Mesenchymal stem cell (in vitro differentiated cells and primary cell): ENCODE data around the gene SPARCL1.
"Not testable (repeated sequence)": the region's sequence is repeated elsewhere in the genome, so short reads cannot be mapped to it uniquely, and the experiment has no call there.

Experiments used
- DNase-seq: peaks from one replicate; pipeline ENCODE4 v3.0.0-alpha.2; 2013
- H2AFZ ChIP-seq: one replicate; pipeline ENCODE4 v1.6.1; 2013; ENCODE audit warnings: low read depth, mild to moderate bottlenecking, control low read depth, inconsistent platforms, low read length, moderate library complexity
- H2AK5ac ChIP-seq: 2 replicates; pipeline ENCODE4 v1.6.1; 2013; ENCODE audit warnings: low read length, moderate library complexity, mild to moderate bottlenecking, inconsistent platforms; ENCODE audit not compliant: severe bottlenecking
- H2BK120ac ChIP-seq: one replicate; pipeline ENCODE4 v1.6.1; 2013; ENCODE audit warnings: low read depth, mild to moderate bottlenecking, inconsistent platforms, low read length, moderate library complexity
- H2BK12ac ChIP-seq, 2 experiments: one replicate each; pipeline ENCODE4 v1.6.1; 2013; ENCODE audit warnings: inconsistent platforms in 2 of 2, low read length in 2 of 2, mild to moderate bottlenecking in 2 of 2, moderate library complexity in 2 of 2, control low read depth in 1 of 2
- H2BK15ac ChIP-seq: one replicate; pipeline ENCODE4 v1.6.1; 2013; ENCODE audit warnings: mild to moderate bottlenecking, low read depth, inconsistent platforms; ENCODE audit not compliant: poor library complexity, severe bottlenecking
- H2BK5ac ChIP-seq: 2 replicates; pipeline ENCODE4 v1.6.1; 2013; ENCODE audit warnings: low read depth, mild to moderate bottlenecking, low read length, control low read depth, inconsistent platforms; ENCODE audit not compliant: poor library complexity, severe bottlenecking
- H3K14ac ChIP-seq, 2 experiments: one replicate each; pipeline ENCODE4 v1.6.1; 2013; ENCODE audit warnings: inconsistent platforms in 2 of 2, low read length in 2 of 2, control low read depth in 1 of 2, mild to moderate bottlenecking in 1 of 2, moderate library complexity in 1 of 2
- H3K18ac ChIP-seq, 2 experiments: one replicate each; pipeline ENCODE4 v1.6.1; 2013; ENCODE audit warnings: inconsistent platforms in 2 of 2, low read length in 2 of 2, control low read depth in 1 of 2, low read depth in 1 of 2, mild to moderate bottlenecking in 1 of 2
- H3K23ac ChIP-seq, 2 experiments: one replicate each; pipeline ENCODE4 v1.6.1; 2013; ENCODE audit warnings: inconsistent platforms in 2 of 2, low read length in 2 of 2, mild to moderate bottlenecking in 2 of 2, moderate library complexity in 2 of 2, control low read depth in 1 of 2
- H3K27ac ChIP-seq: 2 replicates; pipeline ENCODE4 v1.5.1; 2013; ENCODE audit warnings: mild to moderate bottlenecking, moderate library complexity, low read length, control low read depth, inconsistent platforms; ENCODE audit not compliant: poor library complexity, severe bottlenecking
- H3K27me3 ChIP-seq, 2 experiments: 2 replicates each; pipeline versions ENCODE4 v1.6.1 to v1.7.0; 2013; ENCODE audit warnings: low read length in 2 of 2, mild to moderate bottlenecking in 2 of 2, moderate library complexity in 2 of 2, control low read depth in 1 of 2, inconsistent platforms in 1 of 2; ENCODE audit not compliant: control insufficient read depth in 1 of 2, insufficient read depth in 1 of 2
- H3K36me3 ChIP-seq, 2 experiments: 2 replicates each; pipeline versions ENCODE4 v1.6.1 to v1.7.0; 2013; ENCODE audit warnings: low read length in 2 of 2, control low read depth in 1 of 2, inconsistent platforms in 1 of 2, low read depth in 1 of 2, mild to moderate bottlenecking in 1 of 2; ENCODE audit not compliant: insufficient read depth in 2 of 2, control insufficient read depth in 1 of 2
- H3K4ac ChIP-seq, 2 experiments: one replicate each; pipeline ENCODE4 v1.6.1; 2013; ENCODE audit warnings: inconsistent platforms in 2 of 2, low read length in 2 of 2, mild to moderate bottlenecking in 2 of 2, moderate library complexity in 2 of 2, control low read depth in 1 of 2, low read depth in 1 of 2
- H3K4me1 ChIP-seq: 2 replicates; pipeline ENCODE4 v1.6.1; 2013; ENCODE audit warnings: low read depth, low read length, control low read depth; ENCODE audit not compliant: control insufficient read depth, insufficient read depth
- H3K4me2 ChIP-seq: 2 replicates; pipeline ENCODE4 v1.6.1; 2013; ENCODE audit warnings: low read length, mild to moderate bottlenecking, inconsistent platforms; ENCODE audit not compliant: poor library complexity, severe bottlenecking
- H3K4me3 ChIP-seq, 2 experiments: 2 replicates each; pipeline versions ENCODE4 v1.5.1 to v1.7.0; 2013; ENCODE audit warnings: low read length in 2 of 2, mild to moderate bottlenecking in 2 of 2, control low read depth in 1 of 2, low read depth in 1 of 2; ENCODE audit not compliant: insufficient read depth in 1 of 2
- H3K79me1 ChIP-seq: replicated peaks from 2 replicates; pipeline ENCODE4 v1.6.1; 2013; ENCODE audit warnings: mild to moderate bottlenecking, control low read depth, low read length, inconsistent platforms; ENCODE audit not compliant: poor library complexity, severe bottlenecking
- H3K9ac ChIP-seq: 2 replicates; pipeline ENCODE4 v1.7.0; 2013; ENCODE audit warnings: mild to moderate bottlenecking, low read length, moderate library complexity
- H3K9me3 ChIP-seq: 2 replicates; pipeline ENCODE4 v1.7.0; 2013; ENCODE audit warnings: mild to moderate bottlenecking, low read length; ENCODE audit not compliant: control insufficient read depth
- H4K8ac ChIP-seq: one replicate; pipeline ENCODE4 v1.6.1; 2013; ENCODE audit warnings: inconsistent platforms, mild to moderate bottlenecking, low read length, moderate library complexity
- H4K91ac ChIP-seq: one replicate; pipeline ENCODE4 v1.6.1; 2013; ENCODE audit warnings: mild to moderate bottlenecking, low read length, inconsistent platforms
- WGBS: methylation state at CpG from one replicate; pipeline ENCODE4 v1.1.7; 2013; ENCODE audit warnings: mixed read lengths; 5-methylcytosine and 5-hydroxymethylcytosine counted together

The SPARCL1 gene

GRCh38 chr4:87458913-87459312, 70.3 kb downstream of the SPARCL1 start:
- no peak overlapping the region for H2AFZ ChIP-seq
- H2BK120ac ChIP-seq, result no peak overlapping the region
- no peak overlapping the region for H3K14ac ChIP-seq
- DNase-seq, result no peak
- no peak overlapping the region for H4K91ac ChIP-seq
- H2BK12ac ChIP-seq, result no peak overlapping the region
- no peak overlapping the region for H2BK15ac ChIP-seq
- H4K8ac ChIP-seq, result no peak overlapping the region
- no peak overlapping the region for H2AK5ac ChIP-seq
- H3K18ac ChIP-seq, result no peak overlapping the region
- H2BK5ac ChIP-seq, result no peak overlapping the region
- 100% methylated on average over 4 of the region's 4 CpGs for WGBS
- no peak overlapping the region for H3K4ac ChIP-seq
- H3K27me3 ChIP-seq, result no peaks in the 10 kb centered on the region
- no peak overlapping the region for H3K27ac ChIP-seq
- peaks cover 4% of the 10 kb centered on the region for H3K79me1 ChIP-seq
- no peak overlapping the region for H3K4me3 ChIP-seq
- no peaks in the 10 kb centered on the region for H3K9me3 ChIP-seq
- H3K4me2 ChIP-seq, result no peak overlapping the region
- no peaks in the 10 kb centered on the region for H3K4me1 ChIP-seq
- no peak overlapping the region for H3K9ac ChIP-seq
- no peak overlapping the region for H3K23ac ChIP-seq
- peaks cover 0 to 32% of the 10 kb centered on the region in 2 experiments for H3K36me3 ChIP-seq

DNA sequence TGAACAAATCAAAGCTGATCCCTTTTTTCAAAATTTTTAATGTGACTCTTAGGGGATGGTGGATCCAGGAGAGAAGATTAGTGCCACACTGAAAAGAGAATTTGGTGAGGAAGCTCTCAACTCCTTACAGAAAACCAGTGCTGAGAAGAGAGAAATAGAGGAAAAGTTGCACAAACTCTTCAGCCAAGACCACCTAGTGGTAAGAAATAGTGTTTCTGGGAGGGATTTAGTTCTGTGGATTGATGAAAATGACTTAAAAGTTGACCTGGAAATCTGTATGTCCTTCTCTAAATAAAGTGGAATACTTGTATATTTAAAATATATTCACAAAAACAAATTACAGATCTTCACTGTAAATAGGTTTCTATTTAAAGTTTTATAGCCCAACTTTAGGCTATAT, 77.6 kb downstream of the SPARCL1 start:
- Histone ChIP-seq H3K9me3 (no peaks in the 10 kb centered on the region), H3K9ac (no peak overlapping the region), H3K4ac (no peak overlapping the region), H3K4me3 (no peak overlapping the region), H4K91ac (no peak overlapping the region), H4K8ac (no peak overlapping the region), H3K79me1 (peaks cover 7% of the 10 kb centered on the region), H3K36me3 (peaks cover 11 to 51% of the 10 kb centered on the region in 2 experiments), H3K14ac (no peak overlapping the region), H2AFZ (no peak overlapping the region), H3K27me3 (no peaks in the 10 kb centered on the region), H2BK5ac (no peak overlapping the region), H3K27ac (no peak overlapping the region), H2BK12ac (no peak overlapping the region), H3K4me2 (no peak overlapping the region), H2BK15ac (no peak overlapping the region), H2AK5ac (no peak overlapping the region), H3K23ac (no peak overlapping the region), H3K4me1 (no peaks in the 10 kb centered on the region), H3K18ac (no peak overlapping the region), H2BK120ac (no peak overlapping the region)
- peak; percentile 6 for DNase-seq

DNA sequence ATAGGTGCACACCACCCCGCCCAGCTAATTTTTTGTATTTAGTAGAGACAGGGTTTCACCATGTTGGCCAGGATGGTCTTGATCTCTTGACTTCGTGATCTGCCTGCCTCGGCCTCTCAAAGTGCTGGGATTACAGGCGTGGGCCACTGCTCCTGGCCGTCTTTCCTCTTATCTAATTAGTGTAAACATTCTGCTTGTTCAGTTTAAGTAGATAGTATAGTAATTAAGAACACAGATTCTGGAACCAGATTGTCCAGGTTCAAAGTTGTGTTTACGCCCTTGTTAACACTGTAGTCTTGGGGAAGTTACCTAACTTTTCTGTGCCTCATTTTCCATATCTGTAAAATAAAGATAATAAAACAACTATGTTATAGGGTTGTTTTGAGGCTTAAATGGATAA, 82.8 kb downstream of the SPARCL1 start:
- H3K4me2 ChIP-seq, DNase-seq, H3K9ac ChIP-seq, H3K18ac ChIP-seq, H2AFZ ChIP-seq, H2BK15ac ChIP-seq, H3K27ac ChIP-seq, H4K91ac ChIP-seq, H2BK120ac ChIP-seq, H3K4me1 ChIP-seq, H3K23ac ChIP-seq, H3K27me3 ChIP-seq, H2BK12ac ChIP-seq, H3K4ac ChIP-seq, H3K14ac ChIP-seq, H3K9me3 ChIP-seq, H4K8ac ChIP-seq, H3K4me3 ChIP-seq, H3K79me1 ChIP-seq, H2BK5ac ChIP-seq, H2AK5ac ChIP-seq: not testable (repeated sequence)
- peaks cover 5 to 64% of the 10 kb centered on the region in 2 experiments for H3K36me3 ChIP-seq
- 90% methylated on average over 3 of the region's 6 CpGs for WGBS

DNA sequence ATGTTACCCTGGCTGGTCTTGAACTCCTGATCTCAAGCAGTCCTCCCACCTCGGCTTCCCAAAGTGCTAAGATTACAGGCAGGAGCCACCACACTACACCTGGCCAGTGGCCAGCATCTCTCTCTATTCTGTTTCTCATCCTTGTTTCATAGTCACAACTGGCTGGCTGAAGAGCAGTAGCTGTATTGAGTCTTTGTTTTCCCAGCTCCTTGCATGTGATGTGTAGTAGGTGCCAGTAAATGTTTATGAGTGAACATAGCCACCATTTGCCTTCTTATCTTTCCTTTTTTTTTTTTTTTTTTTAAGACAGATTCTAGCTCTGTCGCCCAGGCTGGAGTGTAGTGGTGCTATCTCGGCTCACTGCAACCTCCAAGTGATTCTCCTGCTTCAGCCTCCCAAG, 83.2 kb downstream of the SPARCL1 start:
- no peak overlapping the region for H3K4me2 ChIP-seq
- no peaks in the 10 kb centered on the region for H3K9me3 ChIP-seq
- H3K4me3 ChIP-seq, result no peak overlapping the region
- no peak overlapping the region for H3K23ac ChIP-seq
- H3K36me3 ChIP-seq, result peaks cover 5 to 62% of the 10 kb centered on the region in 2 experiments
- no peak overlapping the region for H4K91ac ChIP-seq
- no peak overlapping the region for H2AFZ ChIP-seq
- no peak overlapping the region for H3K9ac ChIP-seq
- no peak overlapping the region for H2AK5ac ChIP-seq
- DNase-seq, result no peak
- H2BK12ac ChIP-seq, result no peak overlapping the region
- no peak overlapping the region for H2BK120ac ChIP-seq
- H3K4me1 ChIP-seq, result no peaks in the 10 kb centered on the region
- H3K27ac ChIP-seq, result no peak overlapping the region
- no peak overlapping the region for H3K4ac ChIP-seq
- no peaks in the 10 kb centered on the region for H3K27me3 ChIP-seq
- no peak overlapping the region for H2BK5ac ChIP-seq
- no peak overlapping the region for H3K18ac ChIP-seq
- no peak overlapping the region for H4K8ac ChIP-seq
- H3K79me1 ChIP-seq, result peaks cover 8% of the 10 kb centered on the region
- H3K14ac ChIP-seq, result no peak overlapping the region
- 55% methylated on average over 2 of the region's 3 CpGs for WGBS
- no peak overlapping the region for H2BK15ac ChIP-seq
